ENCODE measurements around the gene NMB. TPM values are rescaled to one million over a fixed set of nuclear protein-coding genes. Genes with fewer than 3 reads are reported as not detected.

The NMB gene, protein sequence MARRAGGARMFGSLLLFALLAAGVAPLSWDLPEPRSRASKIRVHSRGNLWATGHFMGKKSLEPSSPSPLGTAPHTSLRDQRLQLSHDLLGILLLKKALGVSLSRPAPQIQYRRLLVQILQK
- total RNA-seq (11.8 TPM), polyA plus RNA-seq (ENCODE audit: insufficient read depth, low read depth, low replicate concordance) (19.7 TPM)
- long read RNA-seq, donor 1, partial matches to known transcripts: 0 of 2 reads
- long read RNA-seq, donor 1, other reads (novel, unspliced or antisense): 0 of 2 reads
- long read RNA-seq, donor 2, partial matches to known transcripts: 0 of 3 reads
- long read RNA-seq, donor 2, other reads (novel, unspliced or antisense): 0 of 3 reads
- long read RNA-seq, donor 3, transcript NMB-201 (3 exons, 1,007 nt): major isoform, 5 of 6 reads
- long read RNA-seq, donor 3, partial matches to known transcripts: 0 of 6 reads
- long read RNA-seq, donor 3, other reads (novel, unspliced or antisense): 0 of 6 reads
- long read RNA-seq, donor 4, transcript NMB-201 (3 exons, 1,007 nt): major isoform, 5 of 5 reads
- long read RNA-seq, donor 4, partial matches to known transcripts: 0 of 5 reads
- long read RNA-seq, donor 4, other reads (novel, unspliced or antisense): 0 of 5 reads
- long read RNA-seq, donor 5: 0 reads
- long read RNA-seq, donor 6, transcript NMB-201 (3 exons, 1,007 nt): major isoform, 13 of 16 reads
- long read RNA-seq, donor 6, partial matches to known transcripts: 0 of 16 reads
- long read RNA-seq, donor 6, other reads (novel, unspliced or antisense): 0 of 16 reads
- long read RNA-seq, donor 7, transcript NMB-201 (3 exons, 1,007 nt): major isoform, 7 of 10 reads
- long read RNA-seq, donor 7, partial matches to known transcripts: 0 of 10 reads
- long read RNA-seq, donor 7, other reads (novel, unspliced or antisense): 1 of 10 reads
- long read RNA-seq, donor 8, partial matches to known transcripts: 0 of 6 reads
- long read RNA-seq, donor 8, other reads (novel, unspliced or antisense): 0 of 6 reads
- long read RNA-seq, donor 9, partial matches to known transcripts: 0 of 1 reads
- long read RNA-seq, donor 9, other reads (novel, unspliced or antisense): 0 of 1 reads
- long read RNA-seq, donor 10, transcript NMB-201 (3 exons, 1,007 nt): major isoform, 7 of 8 reads
- long read RNA-seq, donor 10, partial matches to known transcripts: 0 of 8 reads
- long read RNA-seq, donor 10, other reads (novel, unspliced or antisense): 0 of 8 reads

DNA sequence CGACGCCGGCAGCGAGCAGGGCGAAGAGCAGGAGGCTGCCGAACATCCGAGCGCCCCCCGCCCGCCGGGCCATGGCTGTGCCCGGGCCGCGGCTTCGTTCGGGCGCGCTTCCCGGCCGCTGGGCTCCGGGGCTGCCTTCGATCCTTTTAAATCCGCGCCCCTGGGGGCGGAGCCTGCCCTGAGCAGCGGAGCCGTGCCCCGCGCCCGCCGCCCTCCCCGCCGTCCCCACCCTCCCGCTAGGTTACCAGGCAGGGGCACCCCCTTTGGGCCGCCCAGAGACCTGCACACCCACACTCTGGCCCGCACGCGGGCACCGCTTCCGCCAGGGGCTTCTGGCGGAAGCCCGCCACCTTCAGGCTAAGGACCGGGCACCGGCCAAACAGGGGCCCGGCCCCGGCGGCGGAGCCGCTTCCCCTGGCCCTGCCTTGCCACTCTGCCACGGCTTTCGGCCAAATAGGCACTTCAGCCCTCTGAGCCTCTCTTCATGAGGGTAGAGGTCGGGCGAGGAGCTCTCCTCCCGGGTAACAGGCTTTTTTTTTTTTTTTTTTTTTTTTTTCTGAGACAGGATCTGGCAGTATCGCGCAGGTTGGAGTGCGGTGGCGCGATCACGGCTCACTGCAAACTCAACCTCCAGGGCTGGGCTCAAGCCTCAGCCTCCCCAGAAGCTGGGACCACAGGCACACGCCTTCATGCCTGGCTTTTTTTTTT lies at the start of gene NMB:
TSS of gene NMB (minus strand) at position 120 of the 708 bp plus-strand sequence. CDS start at position 73, 47 bp downstream.
- peak; percentile 91 to 95 (median 92) for DNase-seq
- H3K27ac ChIP-seq (ENCODE audit: low read depth in 2 of 2, low read length in 2 of 2): peak within 1 kb of the TSS; percentile 60 to 69
- FAIRE-seq: no peak
- no peaks in the 10 kb centered on the region for H3K9me3 ChIP-seq (ENCODE audit: control insufficient read depth in 2 of 3, insufficient read depth in 1 of 3, low read length in 3 of 3)
- H3K9ac ChIP-seq (ENCODE audit: low read length in 3 of 3): peak within 1 kb of the TSS in 2 of 3 donors; percentile 55 to 63
- peak within 1 kb of the TSS; percentile 27 to 63 (median 61) for H3K4me3 ChIP-seq (ENCODE audit: low read length in 3 of 3)
- intact Hi-C loops (cut with DNase I): no loop called here
- H3K4me1 ChIP-seq (ENCODE audit: control insufficient read depth in 2 of 3, insufficient read depth in 2 of 3, low read depth in 1 of 3, low read length in 3 of 3): peaks cover 0 to 21% (median 10%) of the 10 kb centered on the region in 3 donors
- TF ChIP-seq, protein P1, sequence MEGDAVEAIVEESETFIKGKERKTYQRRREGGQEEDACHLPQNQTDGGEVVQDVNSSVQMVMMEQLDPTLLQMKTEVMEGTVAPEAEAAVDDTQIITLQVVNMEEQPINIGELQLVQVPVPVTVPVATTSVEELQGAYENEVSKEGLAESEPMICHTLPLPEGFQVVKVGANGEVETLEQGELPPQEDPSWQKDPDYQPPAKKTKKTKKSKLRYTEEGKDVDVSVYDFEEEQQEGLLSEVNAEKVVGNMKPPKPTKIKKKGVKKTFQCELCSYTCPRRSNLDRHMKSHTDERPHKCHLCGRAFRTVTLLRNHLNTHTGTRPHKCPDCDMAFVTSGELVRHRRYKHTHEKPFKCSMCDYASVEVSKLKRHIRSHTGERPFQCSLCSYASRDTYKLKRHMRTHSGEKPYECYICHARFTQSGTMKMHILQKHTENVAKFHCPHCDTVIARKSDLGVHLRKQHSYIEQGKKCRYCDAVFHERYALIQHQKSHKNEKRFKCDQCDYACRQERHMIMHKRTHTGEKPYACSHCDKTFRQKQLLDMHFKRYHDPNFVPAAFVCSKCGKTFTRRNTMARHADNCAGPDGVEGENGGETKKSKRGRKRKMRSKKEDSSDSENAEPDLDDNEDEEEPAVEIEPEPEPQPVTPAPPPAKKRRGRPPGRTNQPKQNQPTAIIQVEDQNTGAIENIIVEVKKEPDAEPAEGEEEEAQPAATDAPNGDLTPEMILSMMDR (IDR thresholded peaks at IDR 0.05; ENCODE audit: borderline replicate concordance, extremely low read depth, insufficient read depth): peak; percentile 46
- no peaks in the 10 kb centered on the region for H3K36me3 ChIP-seq (ENCODE audit: control insufficient read depth in 2 of 3, insufficient read depth in 3 of 3, low read length in 3 of 3)
- H3K27me3 ChIP-seq (ENCODE audit: control insufficient read depth, insufficient read depth, low read length): no peaks in the 10 kb centered on the region

GRCh38 chr15:84703808-84704207 lies 45.8 kb upstream of the NMB start:
- H3K36me3 ChIP-seq (ENCODE audit: control insufficient read depth in 2 of 3, insufficient read depth in 3 of 3, low read length in 3 of 3): no peaks in the 10 kb centered on the region
- intact Hi-C loops (cut with DNase I): no loop called here
- TF ChIP-seq, protein P1 (IDR thresholded peaks at IDR 0.05; ENCODE audit: borderline replicate concordance, extremely low read depth, insufficient read depth): no peak
- no peak overlapping the region for H3K27ac ChIP-seq (ENCODE audit: low read depth in 2 of 2, low read length in 2 of 2)
- H3K4me3 ChIP-seq (ENCODE audit: low read length in 3 of 3): no peak overlapping the region
- no peak overlapping the region for H3K9ac ChIP-seq (ENCODE audit: low read length in 3 of 3)
- H3K9me3 ChIP-seq (ENCODE audit: control insufficient read depth in 2 of 3, insufficient read depth in 1 of 3, low read length in 3 of 3): no peaks in the 10 kb centered on the region
- H3K4me1 ChIP-seq (ENCODE audit: control insufficient read depth in 2 of 3, insufficient read depth in 2 of 3, low read depth in 1 of 3, low read length in 3 of 3): peaks cover 0 to 14% (median 10%) of the 10 kb centered on the region in 3 donors
- no peak for FAIRE-seq
- no peaks in the 10 kb centered on the region for H3K27me3 ChIP-seq (ENCODE audit: control insufficient read depth, insufficient read depth, low read length)
- no peak for DNase-seq

- Histone ChIP-seq H3K36me3 (ENCODE audit: control insufficient read depth in 2 of 3, insufficient read depth in 3 of 3, low read length in 3 of 3) (no peaks in the 10 kb centered on the region), H3K27ac (ENCODE audit: low read depth in 2 of 2, low read length in 2 of 2) (no peak overlapping the region), H3K9ac (ENCODE audit: low read length in 3 of 3) (peak overlapping the region in 1 of 3 donors; percentile 4), H3K4me3 (ENCODE audit: low read length in 3 of 3) (no peak overlapping the region), H3K4me1 (ENCODE audit: control insufficient read depth in 2 of 3, insufficient read depth in 2 of 3, low read depth in 1 of 3, low read length in 3 of 3) (peaks cover 0 to 14% (median 10%) of the 10 kb centered on the region in 3 donors), H3K9me3 (ENCODE audit: control insufficient read depth in 2 of 3, insufficient read depth in 1 of 3, low read length in 3 of 3) (no peaks in the 10 kb centered on the region), H3K27me3 (ENCODE audit: control insufficient read depth, insufficient read depth, low read length) (no peaks in the 10 kb centered on the region)
- intact Hi-C loops (cut with DNase I): no loop called here
- no peak for FAIRE-seq
- TF ChIP-seq, protein P1 (IDR thresholded peaks at IDR 0.05; ENCODE audit: borderline replicate concordance, extremely low read depth, insufficient read depth): no peak
- DNase-seq: peak in 2 of 5 donors; percentile 14 to 76
These were observed 45.0 kb upstream of the NMB start for GRCh38 chr15:84702961-84703482.

All from kidney (tissue), 22 donors.